ENCODE measurements around the gene METTL22.

Gene METTL22

GRCh38 chr16:8594149-8594666 is 27.3 kb upstream of the METTL22 start:
- DNase-seq, result no peak

- no peak for DNase-seq
Observed at GRCh38 chr16:8595783-8596182, 25.7 kb upstream of the METTL22 start.

- DNase-seq, result no peak
Observed at GRCh38 chr16:8596581-8596980, 24.9 kb upstream of the METTL22 start.

GRCh38 chr16:8600144-8600775 is 21.2 kb upstream of the METTL22 start:
- no peak for DNase-seq

GRCh38 chr16:8605554-8605953 is 15.9 kb upstream of the METTL22 start:
- no peak for DNase-seq

GRCh38 chr16:8607214-8607613 is 14.3 kb upstream of the METTL22 start:
- DNase-seq, result no peak

GRCh38 chr16:8611122-8611521 is 10.4 kb upstream of the METTL22 start:
- DNase-seq, result no peak

GRCh38 chr16:8611886-8612600 is 9.5 kb upstream of the METTL22 start:
- DNase-seq, result no peak

GRCh38 chr16:8614435-8615029 is 7.0 kb upstream of the METTL22 start:
- DNase-seq, result no peak

- no peak for DNase-seq
Observed at GRCh38 chr16:8619671-8620370, 1.7 kb upstream of the METTL22 start.

- no peak for DNase-seq
Observed at GRCh38 chr16:8620535-8620934, 963 bp upstream of the METTL22 start.

GRCh38 chr16:8621222-8621571 is 301 bp upstream of the METTL22 start:
- DNase-seq, result no peak

- no peak for DNase-seq
Observed at GRCh38 chr16:8622315-8622656, 788 bp downstream of the METTL22 start.

- no peak for DNase-seq
Observed at GRCh38 chr16:8623634-8624033, 2.1 kb downstream of the METTL22 start.

GRCh38 chr16:8625491-8626087 is 4.1 kb downstream of the METTL22 start:
- no peak for DNase-seq

- DNase-seq, result no peak
Observed at GRCh38 chr16:8626946-8627345, 5.4 kb downstream of the METTL22 start.

GRCh38 chr16:8627456-8627855 is 6.0 kb downstream of the METTL22 start:
- DNase-seq, result no peak

GRCh38 chr16:8628981-8629725 is 7.7 kb downstream of the METTL22 start:
- DNase-seq, result no peak

GRCh38 chr16:8630255-8630953 is 8.9 kb downstream of the METTL22 start:
- no peak for DNase-seq

GRCh38 chr16:8631373-8631772 is 9.9 kb downstream of the METTL22 start:
- DNase-seq, result no peak

GRCh38 chr16:8631818-8632465 is 10.4 kb downstream of the METTL22 start:
- no peak for DNase-seq

Data from CD4-positive, alpha-beta T cell treated with Interleukin-21 for 1 hour (primary cell).